Activated CD4-positive, alpha-beta T cell treated with anti-CD3 and anti-CD28 coated beads for 48 hours (primary cell): ENCODE results near the gene DDX21.

Experiments
- DNase-seq: peaks from one replicate; pipeline ENCODE4 v3.0.0-alpha.2; 2020

Gene DDX21

GRCh38 chr10:68988530-68989316, 32.8 kb downstream of the DDX21 start, which contains the start of gene KIFBP:
TSS of gene KIFBP (plus strand) at chr10:68988803. CDS start at chr10:68988833, 30 bp downstream.
- DNase-seq: peak; percentile 90

- DNase-seq: no peak
Measured at GRCh38 chr10:68989317-68989990, 33.5 kb downstream of the DDX21 start.

- no peak for DNase-seq
Measured at GRCh38 chr10:68992636-68993440, 36.9 kb downstream of the DDX21 start.

DNA sequence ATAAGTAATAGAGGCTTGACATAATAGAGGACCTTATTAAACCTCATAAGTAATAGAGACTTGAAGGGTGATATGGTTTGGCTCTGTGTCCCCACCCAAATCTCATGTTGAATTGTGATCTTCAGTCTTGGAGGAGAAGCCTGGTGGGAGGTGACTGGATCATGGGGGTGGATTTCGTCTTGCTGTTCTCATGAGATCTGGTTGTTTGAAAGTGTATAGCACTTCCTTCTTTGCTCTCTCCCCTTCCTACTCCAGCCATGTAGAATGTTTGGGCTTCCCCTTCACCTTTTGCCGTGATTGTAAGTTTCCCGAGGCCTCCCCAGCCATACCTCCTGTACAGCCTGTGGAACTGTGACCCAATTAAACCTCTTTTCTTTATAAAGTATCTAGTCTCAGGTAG, 41.2 kb downstream of the DDX21 start:
- DNase-seq: no peak

DNA sequence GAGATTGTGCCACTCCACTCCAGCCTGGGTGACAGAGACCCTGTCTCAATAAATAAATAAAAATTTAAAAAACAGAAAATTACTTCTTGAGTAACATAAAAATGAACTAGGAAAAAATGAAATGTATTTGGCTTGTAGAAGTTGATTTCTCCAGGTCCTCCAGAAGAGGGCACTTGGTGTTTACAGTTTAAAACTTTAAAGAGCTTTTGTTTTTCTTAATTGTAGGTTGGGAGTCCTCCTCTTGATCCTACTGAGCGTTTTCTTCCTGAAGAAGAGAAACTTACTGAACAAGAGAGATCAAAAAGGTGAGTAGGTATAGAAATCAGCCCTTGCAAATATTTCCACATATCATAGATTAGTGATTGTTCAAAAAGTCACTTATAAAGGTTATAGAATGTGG, 48.9 kb downstream of the DDX21 start:
- DNase-seq: no peak

DNA sequence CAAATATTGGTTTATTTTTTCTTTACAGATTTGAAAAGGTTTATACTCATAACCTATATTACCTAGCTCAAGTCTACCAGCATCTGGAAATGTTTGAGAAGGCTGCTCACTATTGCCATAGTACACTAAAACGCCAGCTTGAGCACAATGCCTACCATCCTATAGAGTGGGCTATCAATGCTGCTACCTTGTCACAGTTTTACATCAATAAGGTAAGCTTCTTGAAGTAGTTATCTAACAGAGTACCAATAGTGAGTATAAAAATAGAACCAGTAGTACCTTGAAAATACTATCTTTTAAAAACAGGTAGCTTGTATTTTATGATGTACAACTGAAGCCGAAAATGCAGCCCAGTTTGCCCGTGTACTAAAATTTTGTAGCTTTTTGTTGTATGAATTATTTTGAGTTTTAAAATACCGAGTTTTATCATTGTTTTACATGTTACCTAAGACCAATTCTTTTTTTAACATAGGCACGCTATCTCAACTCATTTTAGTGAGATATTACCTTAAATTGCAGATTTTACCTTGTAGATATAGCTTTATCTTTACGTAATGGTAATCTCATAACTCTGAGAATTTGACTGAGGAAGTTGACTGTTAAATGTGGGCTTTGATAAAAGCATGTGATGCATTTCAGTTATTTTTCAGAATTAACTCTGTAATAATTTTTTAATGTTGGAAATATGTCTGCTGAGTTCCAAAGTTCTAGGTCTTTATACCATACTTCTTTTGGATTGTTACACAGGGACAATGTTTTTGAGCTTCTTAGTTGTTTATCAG, 49.9 kb downstream of the DDX21 start:
- no peak for DNase-seq

DNA sequence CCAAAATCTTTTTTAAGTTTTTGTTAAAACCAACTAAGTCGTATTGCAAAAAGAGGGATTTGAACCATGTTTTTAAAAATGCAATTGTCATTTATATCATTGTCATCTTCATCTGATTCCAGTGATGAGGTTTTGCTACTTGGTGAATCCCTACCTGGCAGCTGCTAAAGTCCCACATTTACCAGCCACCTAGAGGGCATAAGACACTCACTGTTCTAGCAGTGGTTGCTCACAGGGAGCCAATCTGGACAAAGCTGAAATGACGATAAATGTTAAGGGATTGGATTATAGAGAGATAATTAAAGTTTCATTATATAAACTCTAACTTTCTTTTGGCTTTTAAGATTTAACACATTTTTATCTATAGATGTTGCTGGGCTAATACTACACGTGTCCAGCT, 51.3 kb downstream of the DDX21 start:
- DNase-seq: no peak

DNA sequence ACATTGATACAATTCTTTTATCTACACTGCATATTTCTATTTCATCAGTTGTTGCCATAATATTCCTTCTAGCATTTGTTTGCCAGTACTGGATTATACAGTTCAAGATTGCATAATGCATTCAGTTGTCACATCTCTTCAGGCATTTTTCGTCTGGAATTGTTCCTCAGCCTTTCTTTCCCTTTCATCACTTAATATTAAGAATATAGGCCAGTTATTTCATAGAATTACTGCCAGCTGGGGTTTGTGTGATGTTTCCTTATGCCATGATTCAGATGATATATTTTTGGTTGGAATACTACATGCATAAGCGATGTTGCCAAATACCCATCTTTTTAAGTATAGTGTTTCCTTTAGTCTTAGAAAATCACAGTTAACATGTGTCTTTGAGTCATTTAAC, 53.4 kb downstream of the DDX21 start:
- no peak for DNase-seq

DNA sequence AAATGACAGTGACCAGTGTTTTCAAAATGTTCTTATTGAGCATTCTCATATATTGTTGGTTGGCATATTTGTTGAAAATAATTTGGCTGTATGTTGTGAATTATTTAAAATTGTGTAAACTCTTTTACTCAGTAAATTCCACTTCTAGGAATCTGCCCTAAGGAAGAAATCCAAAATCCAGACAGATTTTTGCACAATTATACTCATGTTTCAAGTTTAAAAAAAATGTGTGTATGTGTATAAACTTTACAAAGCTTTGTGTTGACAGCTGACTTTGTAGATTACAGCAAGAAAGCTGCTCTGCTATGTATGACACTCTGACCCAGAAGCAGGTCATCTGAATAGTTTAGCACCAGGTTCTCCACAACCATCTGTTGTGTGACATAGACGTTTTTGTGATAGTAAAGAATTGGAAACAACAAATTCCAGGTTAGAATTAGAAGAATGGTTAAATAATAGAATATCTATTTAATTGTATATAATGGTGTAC, 54.2 kb downstream of the DDX21 start:
- DNase-seq: no peak

DNA sequence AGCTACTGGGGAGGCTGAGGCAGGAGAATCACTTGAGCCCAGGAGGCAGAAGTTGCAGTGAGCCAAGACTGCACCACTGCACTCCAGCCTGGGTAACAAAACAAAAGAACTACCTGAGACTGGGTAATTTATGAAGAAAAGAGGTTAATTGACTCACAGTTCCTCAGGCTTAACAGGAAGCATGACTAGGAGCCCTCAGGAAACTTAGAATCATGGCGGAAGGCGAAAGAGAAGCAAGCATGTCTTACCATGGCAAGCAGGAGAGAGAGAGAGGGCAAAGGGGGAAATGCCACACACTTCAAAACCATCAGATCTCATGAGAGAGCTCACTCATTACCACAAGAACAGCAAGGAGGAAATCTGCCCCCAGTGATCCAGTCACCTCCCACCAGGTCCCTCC, 56.8 kb downstream of the DDX21 start:
- peak; percentile 36 for DNase-seq

DNA sequence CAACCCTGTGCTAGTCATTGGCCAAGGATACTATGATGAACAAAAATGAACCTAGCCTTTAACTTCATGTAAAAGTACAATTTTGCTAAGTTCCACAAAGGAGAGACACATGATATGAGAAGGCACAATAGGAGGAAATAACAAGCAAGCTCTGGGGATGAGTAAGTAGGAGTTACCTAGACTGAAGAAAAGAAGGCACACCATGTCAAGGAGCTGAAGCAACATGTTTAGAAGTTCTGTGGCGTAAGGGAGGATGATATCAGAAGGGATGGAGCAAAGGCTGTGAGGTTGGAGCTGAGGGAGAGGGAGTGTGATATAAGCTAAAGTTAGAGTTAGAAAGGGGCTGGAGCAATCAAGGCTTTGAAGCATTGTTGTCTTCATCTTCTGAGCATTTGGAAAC, 58.2 kb downstream of the DDX21 start:
- no peak for DNase-seq

- DNase-seq: no peak
Measured at GRCh38 chr10:69018613-69019012, 62.6 kb downstream of the DDX21 start.

DNA sequence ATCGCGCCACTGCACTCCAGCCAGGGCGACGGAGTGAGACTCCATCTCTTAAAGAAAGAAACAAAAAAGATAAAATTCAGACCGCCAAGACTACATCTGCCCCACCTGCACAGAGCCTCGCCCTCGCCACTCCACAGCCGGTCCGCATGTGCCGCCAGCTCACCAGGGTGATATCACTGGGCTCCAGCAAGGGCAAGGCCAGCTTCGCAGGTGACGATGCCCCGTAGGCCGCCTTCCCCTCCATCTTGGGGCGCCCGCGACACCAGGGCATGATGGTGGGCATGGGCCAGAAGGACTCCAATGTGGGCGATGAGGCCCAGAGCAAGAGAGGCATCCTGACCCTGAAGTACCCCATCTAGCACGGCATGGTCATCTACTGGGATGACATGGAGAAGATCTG, 66.6 kb downstream of the DDX21 start:
- no peak for DNase-seq

DNA sequence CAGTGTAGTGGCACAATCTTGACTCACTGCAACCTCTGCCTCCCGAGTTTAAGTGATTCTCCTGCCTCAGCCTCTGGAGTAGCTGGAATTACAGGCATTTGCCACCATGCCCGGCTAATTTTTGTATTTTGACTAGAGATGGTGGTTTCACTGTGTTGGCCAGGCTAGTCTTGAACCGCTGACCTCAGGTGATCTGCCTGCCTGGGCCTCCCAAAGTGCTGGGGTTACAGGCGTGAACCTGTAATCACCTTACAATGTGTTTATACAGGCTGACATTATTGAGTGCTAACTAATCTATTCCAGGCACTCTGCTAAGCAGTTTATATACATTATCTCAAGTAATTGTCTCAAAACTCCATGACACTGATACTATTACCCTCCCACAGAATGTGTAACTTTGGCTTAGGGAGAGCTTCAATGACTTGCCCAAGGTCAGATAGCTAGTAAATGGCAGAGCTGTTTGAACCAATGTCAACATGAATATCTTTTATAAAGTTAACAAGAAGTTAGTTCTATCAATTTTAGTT, 69.5 kb downstream of the DDX21 start:
- no peak for DNase-seq

DNA sequence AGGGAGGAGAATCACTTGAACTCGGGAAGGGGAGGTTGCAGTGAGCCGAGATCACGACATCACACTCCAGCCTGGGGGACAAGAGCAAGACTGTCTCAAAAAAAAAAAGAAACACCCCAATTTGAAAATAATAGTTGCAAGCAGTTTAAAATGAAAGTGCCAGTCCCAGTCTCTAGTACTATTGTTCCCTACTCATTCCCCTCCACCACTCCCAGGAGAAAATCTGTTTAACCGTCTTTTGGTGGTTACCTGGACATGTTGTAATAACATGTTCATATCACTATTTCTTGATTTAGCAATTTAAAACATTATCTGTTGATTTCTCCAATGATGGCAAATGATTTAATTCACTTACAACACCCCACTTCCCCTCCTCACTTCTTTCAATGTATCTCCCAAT, 77.3 kb downstream of the DDX21 start:
- DNase-seq: no peak
